ENCODE data around the gene TAAR1. TPM values are rescaled to one million over a fixed set of nuclear protein-coding genes. Genes with fewer than 3 reads are reported as not detected.
A peak's percentile ranks its signal among the peaks of the same experiment; 100 is the strongest.
"Not testable (repeated sequence)": the region's sequence is repeated elsewhere in the genome, so short reads cannot be mapped to it uniquely, and the experiment has no call there.

Gene TAAR1
- total RNA-seq, 1 experiment from 2014 or later: not detected

DNA sequence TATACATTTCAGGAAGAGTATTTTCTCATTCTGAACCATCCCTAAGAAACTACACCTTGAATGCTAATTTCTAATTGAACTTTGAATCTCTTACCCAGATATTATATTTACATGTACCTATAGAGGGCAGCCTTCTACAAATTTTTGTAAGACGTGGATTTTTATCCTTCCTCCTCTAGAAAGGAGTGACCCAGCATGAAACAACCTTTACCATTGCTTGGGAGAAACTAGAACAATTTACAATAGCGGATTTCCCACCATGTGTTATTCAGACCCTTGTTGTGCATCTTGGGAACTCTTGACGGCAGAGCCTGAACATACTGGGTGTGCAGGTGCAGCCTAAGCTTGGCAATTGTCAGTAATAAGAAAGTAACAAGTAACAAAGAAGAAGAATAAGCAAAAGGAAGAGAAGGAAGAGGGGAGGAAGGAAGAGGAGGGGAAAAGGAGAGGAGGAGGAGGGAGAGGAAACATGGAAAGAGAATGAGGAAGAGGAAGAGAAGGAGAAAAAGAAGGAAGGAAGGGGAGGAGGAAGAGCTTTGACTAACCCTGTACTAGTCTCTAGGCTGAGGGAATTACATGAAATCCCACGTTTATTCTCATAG is 10.8 kb upstream of the TAAR1 start:
- peak; percentile 62 for DNase-seq (ENCODE audit: low read depth)
- in situ Hi-C loops (cut with HindIII; ENCODE audit: low pct_unique_long_range_greater_than_20kb, low sequenced_read_pairs): no loop called here

DNA sequence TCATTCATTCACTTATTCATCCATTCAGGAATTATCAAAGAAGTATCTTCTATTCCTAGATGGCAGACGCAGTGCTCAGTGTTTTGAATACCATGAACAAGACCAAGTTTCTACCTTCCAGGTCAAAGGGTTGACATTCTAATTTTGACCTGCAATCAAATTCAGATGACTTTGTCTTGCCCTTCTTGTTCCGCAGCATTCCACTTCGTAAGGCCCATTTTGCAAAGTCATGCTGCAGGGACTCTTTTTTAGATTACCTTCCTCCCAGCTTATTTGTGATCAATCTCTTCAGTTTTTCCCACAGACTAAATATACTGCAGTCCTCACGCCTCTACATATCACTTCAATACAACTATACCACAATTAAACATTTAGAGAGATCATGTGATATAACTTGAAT is 7.1 kb upstream of the TAAR1 start:
- DNase-seq (ENCODE audit: low read depth): no peak
- in situ Hi-C loops (cut with HindIII; ENCODE audit: low pct_unique_long_range_greater_than_20kb, low sequenced_read_pairs): no loop called here

DNA sequence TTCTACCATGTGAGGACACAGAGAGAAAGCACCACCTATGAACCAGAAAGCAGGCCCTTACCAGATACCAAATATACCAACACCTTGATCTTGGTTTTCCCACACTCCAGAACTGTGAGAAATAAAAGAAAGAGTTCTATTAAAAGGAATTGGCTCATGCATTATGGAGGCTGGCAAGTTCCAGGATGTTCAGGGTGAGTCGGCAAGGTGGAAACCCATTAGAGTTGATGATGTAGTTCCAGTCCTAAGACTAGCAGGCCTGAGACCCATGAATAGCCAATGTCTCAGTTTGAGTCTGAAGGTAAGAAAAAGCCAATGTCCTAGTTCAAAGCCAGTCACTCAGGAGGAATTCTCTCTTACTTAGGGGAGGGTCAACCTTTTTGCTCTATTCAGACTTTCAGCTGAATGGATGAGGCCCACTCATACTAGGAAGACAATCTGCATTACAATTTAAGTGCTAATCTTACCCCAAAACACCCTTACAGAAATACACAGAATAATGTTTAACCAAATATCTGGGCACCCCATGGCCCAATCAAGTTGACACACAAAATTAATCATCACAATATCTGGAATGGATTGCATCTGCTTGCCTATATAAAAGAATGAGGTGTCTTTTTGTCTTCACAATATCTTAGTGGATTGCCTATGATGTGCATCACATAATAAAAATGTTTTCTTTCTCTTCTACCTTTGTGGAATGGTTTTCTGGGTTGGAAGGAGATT is 5.5 kb upstream of the TAAR1 start:
- no peak for DNase-seq (ENCODE audit: low read depth)
- in situ Hi-C loops (cut with HindIII; ENCODE audit: low pct_unique_long_range_greater_than_20kb, low sequenced_read_pairs): no loop called here

DNA sequence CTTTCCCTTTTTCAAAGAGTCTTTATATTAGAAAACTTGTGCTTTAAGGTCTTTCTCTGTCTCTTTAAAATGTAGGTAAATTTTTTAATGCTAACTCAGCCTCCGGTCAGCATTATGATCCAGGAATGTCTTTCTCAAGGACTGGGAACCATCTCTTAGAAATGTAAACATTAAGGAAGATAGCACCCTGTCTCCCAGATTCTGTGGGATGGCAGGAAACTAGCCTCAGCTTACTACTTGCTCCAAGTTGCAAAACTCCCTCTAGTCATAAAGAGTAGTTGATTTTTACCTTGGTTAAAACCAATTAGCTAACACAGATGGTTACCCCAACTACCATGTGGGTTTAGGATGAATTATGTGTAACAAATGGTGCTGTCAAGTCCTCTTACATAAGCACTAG is 4.7 kb upstream of the TAAR1 start:
- no peak for DNase-seq (ENCODE audit: low read depth)
- in situ Hi-C loops (cut with HindIII; ENCODE audit: low pct_unique_long_range_greater_than_20kb, low sequenced_read_pairs): no loop called here

DNA sequence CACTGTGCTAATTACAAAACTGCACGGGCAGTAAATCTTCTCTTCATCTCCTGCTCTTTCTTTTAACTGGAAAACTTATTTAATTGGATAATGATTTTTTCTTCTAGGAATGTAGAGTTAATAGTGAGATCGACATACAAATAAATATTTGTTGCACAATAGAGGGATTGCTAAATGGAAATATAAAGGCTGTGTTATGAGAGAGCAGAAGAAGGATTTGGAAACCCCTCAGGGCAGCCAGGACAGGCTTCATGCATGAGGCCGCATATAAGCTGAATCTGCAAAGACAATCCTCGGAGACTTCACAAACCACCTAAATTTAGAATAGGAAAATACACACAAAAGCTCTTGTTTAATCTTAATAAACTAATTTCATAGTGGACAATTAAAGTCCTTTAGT is 2.9 kb upstream of the TAAR1 start:
- in situ Hi-C loops (cut with HindIII; ENCODE audit: low pct_unique_long_range_greater_than_20kb, low sequenced_read_pairs): no loop called here

DNA sequence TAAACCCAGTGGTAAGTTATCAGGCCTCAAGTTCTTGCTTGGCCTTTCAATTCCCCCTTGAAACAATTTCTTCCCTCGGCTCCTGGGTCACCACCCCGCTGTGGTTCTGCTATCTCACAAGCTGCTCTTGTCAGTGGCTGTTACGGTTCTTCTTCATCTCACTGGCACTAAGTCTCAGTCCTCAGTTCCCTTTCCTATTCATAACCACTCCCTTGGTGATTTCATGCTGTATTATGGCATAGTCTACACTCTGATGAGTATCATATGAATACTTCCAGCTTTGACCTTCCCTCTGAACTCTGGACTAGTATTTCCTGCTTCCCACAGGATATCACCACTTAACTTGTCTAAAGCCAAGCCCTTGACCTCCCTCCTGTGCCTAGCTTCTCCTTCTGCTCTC is 7.9 kb downstream of the TAAR1 start:
- no peak for DNase-seq (ENCODE audit: low read depth)
- in situ Hi-C loops (cut with HindIII; ENCODE audit: low pct_unique_long_range_greater_than_20kb, low sequenced_read_pairs): no loop called here

More for the DNA sequence above, 2.9 kb upstream of the TAAR1 start:
- no peak for DNase-seq (ENCODE audit: low read depth)

DNA sequence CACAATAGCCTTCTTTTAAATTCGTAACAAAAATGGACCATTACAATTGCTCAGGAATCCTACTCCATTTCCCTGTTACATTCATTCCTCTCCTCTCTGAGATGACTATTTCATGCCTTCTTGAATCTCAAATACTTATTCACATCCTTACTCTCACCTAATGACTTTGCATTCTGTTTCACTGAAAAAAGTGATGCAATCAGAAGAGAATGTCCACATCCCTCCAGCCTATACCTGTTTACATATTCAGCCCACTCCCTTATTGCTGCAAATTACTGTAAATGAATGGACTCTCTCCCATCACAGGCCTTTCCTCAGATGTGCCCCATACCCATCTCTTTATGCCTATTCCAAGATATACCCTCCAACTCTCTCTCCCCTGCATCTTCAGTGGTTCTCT is 8.6 kb downstream of the TAAR1 start:
- in situ Hi-C loops (cut with HindIII; ENCODE audit: low pct_unique_long_range_greater_than_20kb, low sequenced_read_pairs): no loop called here

DNA sequence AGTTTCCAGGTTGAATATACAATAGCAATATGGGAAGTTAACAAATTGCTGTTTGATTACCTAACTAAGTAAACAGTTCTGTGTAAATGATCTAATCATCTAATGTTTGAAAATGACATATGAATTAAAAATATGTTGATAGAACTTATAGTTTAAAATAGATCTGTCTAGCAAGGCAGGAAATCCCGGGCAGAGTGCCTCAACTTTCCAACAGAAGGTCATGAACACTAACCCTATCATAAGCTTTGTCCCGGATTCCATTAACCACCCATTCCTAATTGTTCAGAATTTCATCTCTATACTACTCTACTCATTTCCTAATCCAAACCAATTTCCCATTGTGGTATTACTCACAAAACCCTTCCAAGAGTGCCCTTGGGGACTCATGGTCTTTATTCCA is 10.2 kb downstream of the TAAR1 start:
- in situ Hi-C loops (cut with HindIII; ENCODE audit: low pct_unique_long_range_greater_than_20kb, low sequenced_read_pairs): no loop called here
- DNase-seq (ENCODE audit: low read depth): no peak

More for the DNA sequence above, 8.6 kb downstream of the TAAR1 start:
- DNase-seq (ENCODE audit: low read depth): no peak

DNA sequence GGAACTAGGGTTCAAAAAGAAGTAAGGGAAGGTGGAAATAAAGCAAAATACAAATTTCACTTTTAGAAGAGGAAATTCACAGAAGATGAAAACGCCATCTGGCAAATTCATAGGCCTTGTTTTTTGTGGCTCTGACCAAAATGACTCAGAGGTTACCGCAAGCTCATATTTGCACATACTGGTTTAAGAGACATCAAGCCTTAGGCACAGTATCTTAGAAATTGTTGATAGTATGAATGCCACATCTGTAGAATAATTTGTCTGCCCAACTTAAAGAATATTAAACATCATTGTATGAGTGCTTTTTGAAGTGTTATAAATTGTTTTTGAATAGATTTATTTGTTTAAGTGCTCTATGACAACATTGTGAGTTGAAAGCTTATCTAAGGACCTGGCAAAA is 10.6 kb downstream of the TAAR1 start:
- in situ Hi-C loops (cut with HindIII; ENCODE audit: low pct_unique_long_range_greater_than_20kb, low sequenced_read_pairs): no loop called here

DNA sequence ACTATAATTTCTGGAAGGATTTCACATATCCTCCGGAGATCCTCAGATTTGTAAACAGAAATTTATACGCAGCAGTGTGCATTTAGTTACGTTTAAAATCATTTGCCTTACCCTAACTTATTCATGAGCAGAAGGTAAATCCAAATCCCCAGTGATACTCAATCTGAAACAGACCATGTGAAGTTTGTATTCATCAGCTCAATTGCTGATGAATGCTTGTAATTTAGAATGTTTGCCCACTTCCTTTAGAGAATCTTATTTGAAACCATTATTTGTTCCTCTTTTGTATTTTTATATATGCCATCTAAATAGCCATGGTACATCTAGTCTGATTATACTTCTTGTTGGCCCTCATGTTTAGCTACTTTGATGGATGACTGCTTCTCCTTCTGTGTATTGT is 15.4 kb downstream of the TAAR1 start:
- in situ Hi-C loops (cut with HindIII; ENCODE audit: low pct_unique_long_range_greater_than_20kb, low sequenced_read_pairs): no loop called here

More for the DNA sequence above, 10.6 kb downstream of the TAAR1 start:
- DNase-seq (ENCODE audit: low read depth): no peak

DNA sequence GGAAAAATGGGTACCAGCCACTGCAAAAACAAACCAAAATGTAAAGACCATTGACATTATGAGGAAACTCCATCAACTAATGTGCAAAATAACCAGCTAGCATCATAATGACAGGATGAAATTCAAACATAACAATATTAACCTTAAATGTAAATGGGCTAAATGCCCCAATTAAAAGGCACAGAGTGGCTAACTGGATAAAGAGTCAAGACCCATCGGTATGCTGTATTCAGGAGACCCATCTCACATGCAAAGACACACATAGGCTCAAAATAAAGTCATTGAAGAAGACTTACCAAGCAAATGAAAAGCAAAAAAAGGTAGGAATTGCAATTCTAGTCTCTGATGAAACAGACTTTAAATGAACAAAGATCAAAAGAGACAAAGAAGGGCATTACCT is 21.8 kb downstream of the TAAR1 start:
- in situ Hi-C loops (cut with HindIII; ENCODE audit: low pct_unique_long_range_greater_than_20kb, low sequenced_read_pairs); DNase-seq (ENCODE audit: low read depth): not testable (repeated sequence)

More for the DNA sequence above, 15.4 kb downstream of the TAAR1 start:
- DNase-seq (ENCODE audit: low read depth): no peak

DNA sequence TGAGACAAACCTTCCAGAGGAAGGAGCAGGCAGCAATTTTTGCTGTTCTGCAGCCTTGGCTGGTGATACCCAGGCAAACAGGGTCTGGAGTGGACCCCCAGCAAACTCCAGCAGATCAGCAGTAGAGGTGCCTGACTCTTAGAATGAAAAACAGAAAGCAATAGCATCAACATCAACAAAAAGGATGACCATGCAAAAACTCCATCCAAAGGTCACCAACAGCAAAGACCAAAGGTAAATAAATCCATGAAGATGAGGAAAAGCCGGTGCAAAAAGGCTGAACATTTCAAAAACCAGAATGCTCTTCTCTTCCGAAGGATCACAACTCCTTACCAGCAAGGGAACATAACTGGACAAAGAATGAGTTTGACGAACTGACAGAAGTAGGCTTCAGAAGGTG is 23.1 kb downstream of the TAAR1 start:
- in situ Hi-C loops (cut with HindIII; ENCODE audit: low pct_unique_long_range_greater_than_20kb, low sequenced_read_pairs); DNase-seq (ENCODE audit: low read depth): not testable (repeated sequence)

DNA sequence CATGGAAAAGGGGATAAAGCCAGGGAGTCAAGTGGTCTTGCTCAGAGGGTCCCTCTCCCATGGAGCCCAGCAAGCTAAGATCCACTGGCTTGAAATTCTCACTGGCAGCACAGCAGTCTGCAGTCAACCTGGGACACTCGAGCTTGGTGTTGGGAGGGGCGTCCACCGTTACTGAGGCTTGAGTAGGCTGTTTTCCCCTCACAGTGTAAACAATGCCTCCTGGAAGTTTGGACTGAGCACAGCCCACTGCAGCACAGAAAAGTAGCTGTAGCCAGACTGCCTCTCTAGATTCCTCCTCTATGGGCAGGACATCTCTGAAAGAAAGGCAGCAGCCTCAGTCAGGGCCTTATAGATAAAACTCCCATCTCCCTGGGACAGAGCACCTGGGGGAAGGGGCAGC is 23.7 kb downstream of the TAAR1 start:
- in situ Hi-C loops (cut with HindIII; ENCODE audit: low pct_unique_long_range_greater_than_20kb, low sequenced_read_pairs); DNase-seq (ENCODE audit: low read depth): not testable (repeated sequence)

DNA sequence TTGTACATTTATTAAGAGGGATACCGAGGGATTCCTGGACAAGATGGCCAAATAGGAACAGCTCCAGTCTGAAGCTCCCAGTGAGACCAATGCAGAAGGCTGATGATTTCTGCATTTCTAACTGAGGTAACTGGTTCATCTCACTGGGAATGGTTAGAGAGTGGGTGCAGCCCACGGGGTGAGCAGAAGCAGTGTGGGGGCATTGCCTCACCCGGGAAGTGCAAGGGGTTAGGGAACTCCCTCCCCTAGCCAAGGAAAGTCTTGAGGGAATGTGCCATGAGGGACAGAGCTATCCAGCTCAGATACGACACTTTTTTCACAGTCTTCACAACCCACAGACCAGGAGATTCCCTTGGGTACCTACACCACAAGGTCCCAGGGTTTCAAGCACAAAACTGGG is 24.2 kb downstream of the TAAR1 start:
- in situ Hi-C loops (cut with HindIII; ENCODE audit: low pct_unique_long_range_greater_than_20kb, low sequenced_read_pairs): no loop called here
- no peak for DNase-seq (ENCODE audit: low read depth)

DNA sequence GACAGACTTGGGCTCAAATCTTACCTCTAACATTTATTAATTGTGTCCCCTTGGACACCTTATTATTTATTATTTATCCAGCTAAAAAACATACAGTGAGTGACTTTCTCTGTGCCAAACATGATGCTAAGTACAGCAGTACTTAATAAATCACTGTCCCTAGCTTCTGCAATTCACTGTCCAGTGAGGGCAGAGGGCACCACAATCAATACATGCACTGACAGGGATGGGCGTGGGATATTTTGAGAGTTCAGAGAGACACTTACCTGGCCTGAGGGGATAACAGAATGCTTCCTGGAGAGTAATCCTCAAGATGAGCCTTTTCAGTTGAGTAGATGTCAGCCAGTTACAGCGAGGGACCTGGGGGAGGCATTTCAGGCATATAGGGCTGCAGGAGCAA is 25.6 kb downstream of the TAAR1 start:
- in situ Hi-C loops (cut with HindIII; ENCODE audit: low pct_unique_long_range_greater_than_20kb, low sequenced_read_pairs): no loop called here
- DNase-seq (ENCODE audit: low read depth): no peak

DNA sequence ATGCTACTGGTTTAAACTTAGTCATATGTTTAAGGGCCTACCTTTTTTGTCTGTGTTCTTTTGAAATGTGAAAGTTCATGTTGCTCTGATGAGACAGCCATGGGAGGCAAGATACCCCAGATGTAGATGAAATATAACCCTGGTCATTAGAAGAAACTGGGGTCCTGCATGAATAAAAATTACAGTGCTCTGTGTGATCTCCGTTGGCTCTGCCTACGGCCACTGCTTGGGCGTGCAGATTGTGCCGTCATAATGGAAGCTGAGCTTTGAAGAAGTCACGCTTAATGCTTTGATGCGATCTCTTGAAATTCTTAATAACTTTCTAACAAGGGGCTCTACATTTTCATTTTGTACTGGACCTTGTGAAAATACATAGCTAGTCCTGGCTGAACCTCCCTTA is 34.8 kb downstream of the TAAR1 start, which contains the start of gene TAAR2:
TAAR2 (minus strand) TSS at position 101 of the 400 bp plus-strand sequence; CDS start at position 101, 0 bp downstream.
- in situ Hi-C loops (cut with HindIII; ENCODE audit: low pct_unique_long_range_greater_than_20kb, low sequenced_read_pairs): no loop called here

DNA sequence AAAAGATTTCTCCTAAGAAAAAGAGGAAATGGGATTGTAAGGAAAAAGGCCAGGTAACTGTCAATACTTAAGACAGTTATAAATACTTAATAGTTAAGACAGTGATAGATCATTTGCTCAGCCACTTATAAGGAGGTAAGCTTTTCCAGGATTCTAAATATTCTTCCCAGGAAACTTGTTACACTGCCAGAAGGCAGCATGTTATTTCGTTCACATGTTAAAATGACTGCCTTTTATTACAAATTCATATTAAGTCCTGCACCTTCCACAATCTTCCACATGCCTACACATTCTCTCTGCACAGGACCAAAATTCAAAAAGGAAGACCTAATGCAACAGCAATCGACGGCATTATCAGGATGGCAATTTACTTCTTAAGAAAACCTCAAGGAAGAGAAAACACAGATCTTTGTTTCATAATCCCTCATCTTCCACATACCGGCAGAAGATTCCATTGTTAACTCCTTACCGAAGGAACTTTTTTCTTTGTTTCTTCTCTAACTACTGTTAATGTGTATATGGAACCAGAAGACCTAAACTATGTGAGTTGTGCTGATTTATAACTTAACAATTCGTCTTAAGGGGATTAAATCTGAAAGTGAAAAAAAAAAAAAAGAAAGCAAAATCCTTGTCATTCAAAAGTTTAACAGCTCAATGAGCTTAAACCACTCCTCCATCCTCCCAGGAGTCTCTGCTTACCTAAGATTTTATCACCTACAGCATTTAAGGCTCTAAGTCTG is 35.7 kb downstream of the TAAR1 start:
- in situ Hi-C loops (cut with HindIII; ENCODE audit: low pct_unique_long_range_greater_than_20kb, low sequenced_read_pairs): no loop called here
- peak; percentile 20 for DNase-seq (ENCODE audit: low read depth)

More for the DNA sequence above, 34.8 kb downstream of the TAAR1 start, which contains the start of gene TAAR2:
- no peak for DNase-seq (ENCODE audit: low read depth)

DNA sequence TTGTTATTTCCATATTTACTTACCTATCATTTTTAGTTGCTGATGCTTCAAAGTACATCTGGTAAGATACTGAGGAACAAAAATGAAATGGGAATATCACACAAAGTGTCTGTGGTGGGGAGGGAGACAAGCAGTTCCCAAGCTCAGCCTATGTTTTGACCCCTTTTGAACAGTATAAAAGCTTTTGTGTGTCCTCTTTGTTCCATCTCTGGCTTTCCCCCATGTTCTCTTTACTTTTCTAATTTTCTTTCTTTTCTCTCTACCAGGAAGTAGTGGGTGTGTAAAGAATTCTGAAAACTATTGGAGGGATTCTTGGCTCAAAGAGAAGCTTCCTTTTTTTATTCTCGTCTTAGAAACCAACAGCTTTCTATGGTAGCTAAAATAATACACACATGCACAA is 42.3 kb downstream of the TAAR1 start:
- in situ Hi-C loops (cut with HindIII; ENCODE audit: low pct_unique_long_range_greater_than_20kb, low sequenced_read_pairs): no loop called here
- DNase-seq (ENCODE audit: low read depth): no peak

DNA sequence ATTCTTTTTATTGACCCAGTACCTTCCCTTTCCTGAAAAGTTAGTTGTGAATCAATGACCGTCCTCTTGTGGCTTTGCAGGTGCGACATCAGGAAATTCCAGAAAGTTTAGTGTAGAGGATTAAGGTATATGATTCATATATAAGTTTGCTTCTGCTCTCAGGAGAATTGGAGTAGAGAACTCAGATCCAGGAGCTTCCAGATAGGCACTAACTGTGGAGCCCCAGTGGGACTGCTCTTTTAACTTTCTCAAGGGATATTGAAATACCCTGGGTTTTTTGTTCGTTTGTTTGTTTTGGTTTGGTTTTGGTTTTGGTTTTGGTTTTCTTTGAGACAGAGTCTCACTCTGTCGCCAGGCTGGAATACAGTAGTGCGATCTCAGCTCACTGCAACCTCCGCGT is 44.4 kb downstream of the TAAR1 start:
- in situ Hi-C loops (cut with HindIII; ENCODE audit: low pct_unique_long_range_greater_than_20kb, low sequenced_read_pairs): no loop called here
- no peak for DNase-seq (ENCODE audit: low read depth)

All from Caki2 (cell line).